ENCODE measurements around the gene SMOC2.
A peak's percentile ranks its signal among the peaks of the same experiment; 100 is the strongest.
"Not testable (repeated sequence)": the region's sequence is repeated elsewhere in the genome, so short reads cannot be mapped to it uniquely, and the experiment has no call there.

Gene SMOC2

GRCh38 chr6:168609026-168609685 is 168.2 kb downstream of the SMOC2 start:
- DNase-seq: no peak

- DNase-seq: no peak
Measured at GRCh38 chr6:168609914-168610490, 169.0 kb downstream of the SMOC2 start.

- DNase-seq: not testable (repeated sequence)
Measured at GRCh38 chr6:168610966-168611365, 170.0 kb downstream of the SMOC2 start.

- DNase-seq: no peak
Measured at GRCh38 chr6:168611691-168612090, 170.7 kb downstream of the SMOC2 start.

GRCh38 chr6:168612586-168612985 is 171.6 kb downstream of the SMOC2 start:
- DNase-seq: no peak

- no peak for DNase-seq
Measured at GRCh38 chr6:168615837-168616236, 174.9 kb downstream of the SMOC2 start.

- no peak for DNase-seq
Measured at GRCh38 chr6:168616816-168617765, 176.1 kb downstream of the SMOC2 start.

GRCh38 chr6:168618546-168619315 is 177.7 kb downstream of the SMOC2 start:
- DNase-seq: no peak

- DNase-seq: peak; percentile 9
Measured at GRCh38 chr6:168619560-168620314, 178.8 kb downstream of the SMOC2 start.

GRCh38 chr6:168620578-168620977 is 179.6 kb downstream of the SMOC2 start:
- no peak for DNase-seq

- DNase-seq: no peak
Measured at GRCh38 chr6:168623736-168624135, 182.8 kb downstream of the SMOC2 start.

GRCh38 chr6:168624540-168624939 is 183.6 kb downstream of the SMOC2 start:
- no peak for DNase-seq

- no peak for DNase-seq
Measured at GRCh38 chr6:168624948-168625347, 184.0 kb downstream of the SMOC2 start.

GRCh38 chr6:168625602-168626001 is 184.6 kb downstream of the SMOC2 start:
- DNase-seq: no peak

- DNase-seq: no peak
Measured at GRCh38 chr6:168626046-168626602, 185.1 kb downstream of the SMOC2 start.

GRCh38 chr6:168627506-168628175 is 186.7 kb downstream of the SMOC2 start:
- no peak for DNase-seq

- DNase-seq: no peak
Measured at GRCh38 chr6:168628176-168628553, 187.2 kb downstream of the SMOC2 start.

- DNase-seq: no peak
Measured at GRCh38 chr6:168628732-168629245, 187.8 kb downstream of the SMOC2 start.

GRCh38 chr6:168631564-168631963 is 190.6 kb downstream of the SMOC2 start:
- DNase-seq: no peak

GRCh38 chr6:168632694-168633093 is 191.7 kb downstream of the SMOC2 start:
- no peak for DNase-seq
